ENCODE measurements around the gene PIEZO2.

DNA sequence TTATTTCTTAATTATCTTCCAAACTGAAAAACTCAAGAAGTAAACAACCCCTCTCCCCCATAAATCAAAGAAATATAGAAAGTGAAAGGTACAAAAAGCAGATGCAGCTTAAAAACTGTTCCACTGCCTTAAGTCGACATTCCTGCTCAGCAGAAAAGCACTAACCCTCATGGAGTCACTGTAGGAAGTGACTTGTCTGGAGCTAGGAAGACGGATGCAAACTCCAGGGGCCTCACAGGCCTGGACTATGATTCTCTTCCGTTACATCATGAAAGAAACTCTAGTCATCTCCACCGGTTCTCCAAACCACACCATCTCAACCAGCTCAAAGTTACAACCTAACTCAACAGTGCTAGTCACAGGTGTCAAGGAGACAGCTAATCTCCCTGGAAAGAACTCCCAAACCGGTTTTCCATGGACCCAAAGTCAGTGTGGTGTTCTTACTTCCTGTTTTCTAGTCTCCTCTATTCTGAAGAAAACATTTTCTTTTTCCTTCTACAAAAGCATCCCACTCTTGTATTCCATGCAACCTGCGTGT, 128.4 kb downstream of the PIEZO2 start:
- TF ChIP-seq, protein P1, sequence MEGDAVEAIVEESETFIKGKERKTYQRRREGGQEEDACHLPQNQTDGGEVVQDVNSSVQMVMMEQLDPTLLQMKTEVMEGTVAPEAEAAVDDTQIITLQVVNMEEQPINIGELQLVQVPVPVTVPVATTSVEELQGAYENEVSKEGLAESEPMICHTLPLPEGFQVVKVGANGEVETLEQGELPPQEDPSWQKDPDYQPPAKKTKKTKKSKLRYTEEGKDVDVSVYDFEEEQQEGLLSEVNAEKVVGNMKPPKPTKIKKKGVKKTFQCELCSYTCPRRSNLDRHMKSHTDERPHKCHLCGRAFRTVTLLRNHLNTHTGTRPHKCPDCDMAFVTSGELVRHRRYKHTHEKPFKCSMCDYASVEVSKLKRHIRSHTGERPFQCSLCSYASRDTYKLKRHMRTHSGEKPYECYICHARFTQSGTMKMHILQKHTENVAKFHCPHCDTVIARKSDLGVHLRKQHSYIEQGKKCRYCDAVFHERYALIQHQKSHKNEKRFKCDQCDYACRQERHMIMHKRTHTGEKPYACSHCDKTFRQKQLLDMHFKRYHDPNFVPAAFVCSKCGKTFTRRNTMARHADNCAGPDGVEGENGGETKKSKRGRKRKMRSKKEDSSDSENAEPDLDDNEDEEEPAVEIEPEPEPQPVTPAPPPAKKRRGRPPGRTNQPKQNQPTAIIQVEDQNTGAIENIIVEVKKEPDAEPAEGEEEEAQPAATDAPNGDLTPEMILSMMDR (IDR thresholded peaks at IDR 0.05): no peak
- no peak for TF ChIP-seq POLR2A (IDR thresholded peaks at IDR 0.05)
